DMS53 (cell line): ENCODE data around the gene CDCA8.
A peak's percentile ranks its signal among the peaks of the same experiment; 100 is the strongest.
"Not testable (repeated sequence)": the region's sequence is repeated elsewhere in the genome, so short reads cannot be mapped to it uniquely, and the experiment has no call there.

Source experiments
- DNase-seq: peaks from one replicate; lab custom pipeline; 2025; lab: John Stamatoyannopoulos, UW

CDCA8 gene

DNA sequence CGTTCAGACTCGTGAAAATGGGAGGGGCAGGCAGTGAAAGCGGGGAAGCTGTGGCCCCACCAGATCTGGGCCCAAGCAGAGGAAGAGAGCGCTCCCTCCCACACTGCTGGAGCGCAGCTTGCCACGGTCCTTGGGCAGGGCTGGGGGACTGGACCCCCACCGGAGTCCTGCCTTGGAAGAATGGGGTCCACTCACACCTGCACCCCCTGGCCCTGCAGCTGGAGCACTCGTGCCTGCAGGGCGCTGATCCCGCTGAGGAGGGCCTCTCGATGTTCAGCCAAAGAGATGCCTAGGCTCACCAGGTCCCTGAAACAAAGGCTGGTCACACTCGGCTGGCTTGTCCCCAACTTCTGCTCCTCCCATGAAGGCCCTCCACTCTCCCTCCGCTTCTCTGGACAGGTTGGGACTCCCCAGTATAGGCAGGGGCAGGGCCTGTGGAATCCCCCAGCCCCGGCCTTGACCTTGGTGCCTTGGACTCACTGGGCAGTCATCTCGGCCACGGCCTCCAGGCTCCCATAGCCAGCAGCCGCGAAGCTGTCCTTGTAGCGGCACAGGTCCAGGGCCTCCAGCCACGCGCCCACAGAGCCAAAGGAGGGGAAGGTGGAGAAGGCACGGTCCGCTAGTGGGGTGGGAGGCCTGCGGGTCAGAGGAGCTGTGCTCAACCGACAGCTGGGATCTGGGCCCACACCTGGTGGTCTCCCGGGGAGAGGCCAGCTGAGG, 26.0 kb downstream of the CDCA8 start:
- no peak for DNase-seq

DNA sequence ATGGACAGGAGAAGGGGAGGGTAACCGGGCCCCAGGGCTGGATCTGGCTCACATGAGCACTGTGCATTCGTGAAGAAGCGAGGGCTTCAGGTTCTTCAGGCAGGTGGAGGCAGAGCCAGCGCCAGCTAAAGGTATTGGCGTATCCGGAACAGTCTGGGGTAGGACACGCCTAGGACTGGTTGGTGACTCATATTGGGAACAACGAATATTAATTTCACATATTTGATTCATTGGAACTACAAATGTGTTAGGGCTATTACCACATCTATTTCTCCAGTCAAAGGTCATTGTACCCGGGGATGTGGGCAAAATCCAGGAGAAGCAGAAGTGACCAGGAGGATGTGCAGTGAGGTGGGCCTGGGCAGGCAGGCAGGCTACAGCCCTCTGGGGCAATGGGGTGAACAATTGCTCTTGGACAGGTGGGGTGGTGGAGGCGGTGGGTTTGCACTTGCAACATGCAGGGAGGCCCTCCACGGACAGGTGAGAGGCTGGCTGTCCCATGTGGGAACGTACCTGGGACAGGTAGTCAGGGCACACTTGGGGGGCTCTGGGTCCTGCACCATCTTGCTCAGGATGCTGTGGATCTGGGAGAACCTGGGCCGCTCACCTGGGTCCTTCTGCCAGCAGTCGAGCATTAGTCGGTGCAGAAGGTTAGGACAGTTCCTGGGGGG, 26.7 kb downstream of the CDCA8 start:
- DNase-seq: no peak

DNA sequence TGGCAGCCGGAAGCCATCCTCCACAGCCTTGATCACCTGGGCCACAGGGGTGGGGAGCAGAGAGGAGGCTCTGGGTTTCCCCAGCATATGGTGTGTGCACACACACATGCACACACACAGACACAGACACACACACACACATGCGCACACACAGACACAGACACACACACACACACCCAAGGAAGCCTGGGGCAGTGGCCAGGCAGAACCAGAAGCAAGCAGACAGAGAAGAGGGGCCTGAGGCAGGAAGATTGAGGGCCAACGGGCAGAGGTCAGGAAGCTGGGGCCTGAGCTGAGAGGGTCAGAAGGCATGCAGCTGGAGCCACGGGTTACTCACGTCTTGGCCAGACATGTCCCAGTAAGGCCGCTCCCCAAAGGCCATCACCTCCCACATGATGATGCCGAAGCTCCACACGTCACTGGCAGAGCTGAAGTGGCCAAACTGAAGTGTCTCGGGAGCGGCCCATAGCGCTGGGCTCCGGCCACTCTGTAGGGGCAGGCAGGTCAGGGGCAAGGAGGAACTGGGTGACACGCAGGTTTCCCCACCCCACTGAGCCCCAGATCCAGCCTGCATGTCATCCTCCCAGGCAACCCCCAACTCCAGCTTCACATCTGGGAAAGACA, 27.4 kb downstream of the CDCA8 start:
- DNase-seq: no peak

DNA sequence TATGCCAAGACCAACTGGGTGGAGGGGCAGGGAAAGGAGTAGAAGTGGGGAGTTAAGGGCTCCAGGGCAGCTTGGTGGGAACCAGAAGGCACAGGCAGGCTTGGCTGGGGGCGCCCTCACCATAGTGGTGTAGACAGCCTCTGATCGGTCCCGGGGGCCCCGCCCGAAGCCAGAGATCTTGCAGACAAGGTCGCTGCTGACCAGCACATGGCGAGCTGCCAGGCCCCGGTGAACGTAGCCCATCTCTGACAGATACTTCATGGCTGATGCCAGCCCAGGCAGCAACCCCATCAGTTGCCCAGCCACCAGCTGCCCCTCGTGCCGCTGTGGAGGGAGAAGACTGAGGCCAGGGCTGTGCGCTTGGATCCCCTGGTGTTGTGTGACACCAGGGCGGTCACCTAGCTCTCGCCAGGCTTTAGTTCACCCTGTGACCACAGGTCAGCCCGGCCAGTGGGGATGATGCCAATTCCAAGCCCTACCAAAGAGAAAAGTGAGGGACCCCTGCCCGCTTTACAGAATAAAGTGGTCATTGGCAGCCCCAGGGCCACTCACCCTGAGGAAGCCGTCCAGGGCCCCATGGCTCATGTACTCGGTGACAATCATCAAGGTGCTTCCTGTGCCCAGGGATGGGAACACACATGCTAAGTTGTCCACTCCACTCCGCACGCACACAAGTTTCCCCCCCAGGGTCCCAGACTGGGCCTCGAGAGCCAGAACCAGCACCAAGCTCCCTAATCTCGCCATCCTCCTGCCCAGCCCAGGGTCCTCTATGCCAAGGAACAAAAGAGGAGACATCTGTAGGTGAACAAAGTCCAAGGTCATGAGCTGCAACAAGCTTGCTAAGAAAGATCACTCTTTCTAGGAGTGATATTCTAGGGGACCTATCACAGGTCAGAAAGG, 28.2 kb downstream of the CDCA8 start:
- no peak for DNase-seq

DNA sequence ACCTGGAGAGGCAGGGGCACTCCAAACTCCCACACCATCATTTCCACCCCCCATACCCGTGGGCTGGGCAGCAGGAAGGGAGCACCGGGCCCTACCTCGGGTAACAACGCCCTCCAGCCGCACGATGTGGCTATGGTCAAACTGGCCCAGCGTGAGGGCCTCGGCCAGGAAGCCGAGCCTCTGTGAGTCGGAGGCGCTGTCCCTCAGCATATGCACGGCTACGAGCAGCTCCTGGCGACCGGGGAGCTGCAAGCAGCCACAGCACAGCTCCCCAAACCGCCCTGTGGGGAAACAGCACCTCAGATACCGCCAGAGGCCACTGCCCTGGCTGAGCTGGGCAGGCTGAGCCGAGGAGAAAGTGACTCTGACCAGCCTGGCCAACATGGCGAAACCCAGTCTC, 29.2 kb downstream of the CDCA8 start:
- no peak for DNase-seq

DNA sequence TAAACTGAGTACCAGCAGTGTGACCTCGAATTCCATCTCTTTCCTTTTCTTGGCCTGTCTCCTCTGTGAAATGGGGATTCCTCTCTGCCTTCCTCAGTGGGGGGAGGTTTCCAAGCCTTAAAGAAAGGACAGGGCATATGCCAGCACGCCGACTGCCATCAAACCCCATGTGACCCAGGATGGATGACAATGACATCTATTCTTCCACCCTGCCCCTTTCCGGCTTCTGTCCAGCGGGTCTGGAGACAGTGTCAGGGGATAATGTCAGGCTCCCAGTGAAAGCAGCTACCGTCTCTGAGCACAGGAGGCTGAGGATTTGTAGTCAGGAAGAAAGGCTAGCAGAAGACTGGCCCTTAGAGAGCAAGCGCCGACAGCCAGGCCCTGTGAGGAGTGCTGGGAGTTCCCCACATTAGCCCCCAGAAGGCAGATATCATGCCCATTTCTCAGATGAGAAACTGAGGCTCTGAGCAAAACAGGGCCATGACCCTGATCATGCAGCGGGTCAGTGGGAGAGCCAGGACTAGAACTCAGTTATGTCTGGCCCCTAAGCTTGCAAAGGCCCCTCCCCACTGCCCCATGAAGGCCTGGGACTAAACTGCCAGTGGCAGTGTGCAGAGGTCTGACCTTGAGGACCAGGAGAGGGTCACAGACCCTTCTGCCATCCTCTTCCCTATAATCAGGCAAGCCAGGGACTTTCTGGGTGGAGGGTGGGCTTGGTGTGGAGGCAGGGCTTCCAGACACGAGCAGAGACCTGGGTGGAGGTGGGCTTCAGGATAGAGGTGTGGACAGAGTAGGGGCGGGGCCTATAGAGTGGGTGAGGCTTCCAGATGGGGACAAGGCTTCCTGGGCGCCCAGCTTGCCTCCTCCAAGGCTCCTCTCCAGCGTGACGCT, 30.1 kb downstream of the CDCA8 start:
- DNase-seq: no peak

DNA sequence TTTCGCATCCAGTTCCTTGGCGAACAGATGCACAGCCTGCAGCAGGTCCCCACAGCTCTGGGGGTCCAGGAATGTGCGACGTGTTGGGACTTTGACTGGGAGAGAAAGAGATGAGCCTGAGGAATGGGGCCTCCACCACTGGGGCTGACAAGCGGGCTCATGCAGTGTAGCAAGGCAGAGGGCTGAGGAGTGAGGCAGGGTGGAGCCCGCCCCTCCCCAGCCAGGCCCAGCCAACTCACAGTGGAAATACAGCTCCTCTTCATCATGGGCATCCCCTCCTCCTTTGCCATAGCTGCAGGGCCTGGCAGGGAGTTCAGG, 30.7 kb downstream of the CDCA8 start:
- no peak for DNase-seq

DNA sequence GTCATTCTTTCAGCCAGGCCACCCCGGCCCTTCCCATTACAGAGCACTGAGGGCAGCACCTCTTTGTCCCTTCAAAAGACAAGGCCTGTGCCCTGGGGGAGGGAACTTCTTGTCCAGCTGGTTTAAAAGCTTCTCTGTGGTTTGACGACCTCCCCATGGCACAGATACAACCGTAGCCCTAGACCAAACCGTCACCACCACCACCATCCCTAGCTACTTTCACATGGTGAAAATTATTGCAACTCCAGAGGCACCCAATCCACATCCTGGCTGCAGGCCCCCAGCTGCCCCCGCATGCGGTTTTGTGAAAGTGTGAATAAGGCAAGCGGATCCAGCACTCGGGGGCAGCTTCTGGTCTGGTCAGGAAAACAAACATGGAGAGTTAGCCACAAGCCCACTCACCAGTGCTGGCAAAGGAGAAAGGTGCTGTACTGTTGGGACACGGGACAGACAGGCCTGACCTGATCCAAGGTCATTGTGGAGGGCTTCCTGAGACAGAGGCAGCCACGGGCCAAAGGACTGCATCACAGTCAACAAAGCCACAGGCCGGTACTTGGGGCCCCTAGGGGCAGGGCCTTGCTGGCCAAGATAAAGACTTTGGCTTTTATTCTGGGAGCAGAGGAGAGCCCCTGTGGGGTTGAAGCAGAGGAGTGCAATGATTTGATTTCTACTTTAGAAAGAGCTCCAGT, 31.2 kb downstream of the CDCA8 start:
- DNase-seq: no peak

DNA sequence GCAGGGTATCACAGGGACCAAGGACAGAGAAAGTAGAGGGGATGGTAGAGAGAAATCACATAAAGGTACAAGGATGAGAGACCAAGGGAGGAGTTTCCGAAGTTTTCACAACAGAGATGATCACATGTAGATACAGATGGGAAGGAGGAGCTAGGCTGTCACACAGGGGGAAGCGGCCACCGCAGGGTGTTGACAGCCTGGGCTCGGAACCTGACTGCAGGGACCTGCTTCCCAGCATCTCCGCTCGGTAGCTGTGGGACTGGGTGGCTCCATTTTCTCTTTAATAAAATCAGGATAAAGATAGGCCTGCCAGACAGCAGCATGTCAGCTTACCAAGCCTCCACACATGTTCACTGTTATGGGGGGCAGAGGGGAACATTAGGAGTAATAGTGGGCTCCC, 32.3 kb downstream of the CDCA8 start:
- DNase-seq: no peak

DNA sequence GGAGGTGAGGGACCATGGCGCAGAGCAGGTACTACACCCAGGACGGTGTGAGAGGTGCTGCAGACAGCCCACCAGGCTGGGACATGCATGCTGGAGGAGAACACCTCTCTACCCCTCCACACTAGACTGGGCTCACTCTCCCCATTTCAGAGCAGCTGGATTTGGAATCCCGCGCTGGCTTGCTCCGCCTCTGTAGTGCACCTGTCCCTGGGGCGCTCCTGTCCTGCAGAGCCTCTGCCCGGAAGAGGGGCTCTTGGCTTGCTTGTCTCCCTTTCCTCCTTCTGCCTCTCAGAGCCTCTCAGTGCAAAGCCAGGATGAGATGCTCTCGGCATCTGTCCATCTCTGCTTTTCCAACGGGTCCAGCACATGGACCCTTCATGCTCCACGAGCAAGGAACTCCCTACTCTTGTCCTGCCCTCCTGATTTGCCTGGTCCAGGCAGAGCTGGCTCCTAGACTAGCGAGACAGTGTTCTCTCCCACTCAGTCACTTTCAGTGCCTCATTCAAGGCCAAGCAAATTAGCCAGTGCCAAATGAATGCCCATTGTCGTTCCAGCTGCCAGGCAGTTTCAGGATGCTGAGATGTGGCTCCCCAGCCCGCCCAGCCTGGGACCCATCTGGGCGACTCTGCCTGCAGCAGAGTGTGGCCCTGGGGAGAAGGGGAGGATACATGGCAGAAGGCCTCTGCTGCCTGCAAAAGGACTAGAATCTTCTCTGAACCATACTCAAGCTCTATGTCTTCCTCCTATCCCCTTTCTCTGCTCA, 33.7 kb downstream of the CDCA8 start:
- DNase-seq: no peak

DNA sequence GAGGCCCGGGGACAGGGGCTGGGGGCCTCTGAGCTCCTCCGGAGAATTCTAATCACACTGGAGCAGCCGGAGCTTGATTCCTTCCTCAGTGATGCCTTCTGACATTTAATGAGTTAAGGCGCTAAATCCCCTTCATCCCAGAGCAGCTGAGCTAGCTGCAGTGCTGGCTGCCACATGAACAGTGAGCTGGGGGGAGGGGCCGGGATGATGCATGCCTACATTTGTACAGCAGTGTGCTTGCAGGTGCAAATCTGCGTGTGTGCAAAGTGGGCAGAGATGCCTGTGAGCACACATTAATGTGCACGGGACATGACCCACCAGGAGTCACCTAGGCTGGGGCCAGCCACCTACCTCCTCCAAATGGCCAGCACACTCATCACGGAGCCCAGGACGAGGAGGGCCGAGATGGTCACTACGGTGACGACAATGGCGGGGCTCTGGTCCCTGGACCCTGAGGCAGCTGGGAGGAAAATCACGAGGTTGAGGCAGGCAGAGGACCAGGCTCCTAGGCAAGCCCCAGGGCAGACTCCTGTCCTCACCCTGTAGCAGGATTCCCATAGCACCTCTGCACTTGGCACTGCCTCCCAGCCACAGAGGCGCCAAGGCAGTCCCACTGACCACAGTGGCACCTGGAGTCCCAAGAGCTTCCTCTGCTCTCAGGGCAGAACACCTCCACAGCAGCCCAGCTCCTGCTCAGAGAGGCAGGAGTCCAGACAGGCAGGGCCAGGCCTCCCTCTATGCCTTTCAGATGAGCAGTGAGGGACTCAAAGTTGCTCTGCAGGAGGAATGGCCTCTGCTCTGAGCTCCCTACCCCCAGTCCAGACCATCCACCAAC, 34.7 kb downstream of the CDCA8 start:
- no peak for DNase-seq

DNA sequence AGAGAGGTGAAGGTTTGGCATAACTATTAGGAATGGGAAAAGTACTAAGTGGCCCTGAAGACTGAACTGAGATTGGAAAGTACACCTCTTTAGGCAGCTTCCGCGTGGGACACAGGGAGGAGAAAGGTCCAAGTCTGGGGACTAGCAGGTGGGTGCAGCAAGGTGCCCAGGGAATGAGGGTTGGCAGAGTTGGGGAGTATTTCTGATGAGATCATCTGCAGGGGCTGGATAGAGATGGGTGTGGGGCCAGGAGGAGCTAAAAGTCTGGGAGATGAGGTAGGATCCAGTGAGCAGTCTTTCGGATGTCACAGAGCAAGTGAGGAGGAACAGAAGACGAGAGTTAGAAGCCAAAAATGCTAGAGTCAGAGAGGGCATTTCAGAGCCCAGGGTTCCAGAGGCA, 36.1 kb downstream of the CDCA8 start:
- DNase-seq: no peak

DNA sequence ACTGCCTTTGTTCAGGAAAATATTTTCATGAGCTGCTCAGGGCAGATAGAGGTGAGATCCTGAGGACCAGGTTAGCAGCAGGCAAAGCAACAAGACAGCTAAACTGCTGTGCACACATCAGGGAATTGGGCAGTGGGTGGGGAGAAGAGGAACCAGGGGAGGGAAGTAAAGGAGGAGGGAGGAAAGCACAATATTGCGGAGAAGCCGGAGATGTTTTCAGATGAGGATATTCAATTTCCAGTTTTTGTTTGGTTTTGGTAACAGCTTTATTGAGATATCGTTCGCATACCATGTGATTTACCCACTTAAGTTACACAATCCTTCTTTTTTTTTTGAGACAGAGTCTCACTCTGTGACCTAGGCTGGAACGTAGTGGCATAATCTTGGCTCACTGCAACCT, 38.1 kb downstream of the CDCA8 start:
- DNase-seq: no peak

DNA sequence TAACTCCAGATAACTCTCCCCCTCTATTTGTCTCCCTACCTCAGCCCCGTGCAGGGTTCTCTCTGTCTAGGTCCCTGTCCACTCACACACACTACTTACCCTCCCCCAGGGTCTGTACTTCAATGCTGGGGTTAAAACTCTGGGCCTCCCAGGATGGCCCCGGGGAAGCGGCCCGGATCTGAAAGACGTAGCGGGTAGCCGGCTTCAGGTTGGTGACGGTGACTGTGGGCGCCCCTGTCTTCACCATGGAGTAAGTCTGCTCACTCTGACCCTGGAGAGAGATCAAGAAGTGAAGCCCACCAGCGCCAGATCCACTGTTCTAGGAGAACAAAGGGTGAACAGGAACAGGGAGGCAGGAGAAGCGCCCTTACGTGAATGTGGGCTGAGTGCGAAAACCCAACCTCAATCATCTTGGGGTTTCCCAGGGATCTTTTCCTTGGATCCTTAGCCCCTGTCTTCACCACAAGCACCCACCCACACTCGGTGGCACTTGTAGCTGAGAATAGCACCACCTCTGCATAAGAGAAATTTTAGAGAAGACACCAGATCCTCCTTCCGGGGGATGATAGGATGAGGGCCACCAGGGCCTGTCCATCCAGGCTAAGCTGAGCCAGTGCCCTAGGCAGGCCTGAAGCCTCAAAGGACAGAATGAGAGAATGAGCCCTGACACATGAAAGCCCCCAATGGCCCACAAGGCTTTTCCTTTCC, 39.1 kb downstream of the CDCA8 start:
- no peak for DNase-seq

DNA sequence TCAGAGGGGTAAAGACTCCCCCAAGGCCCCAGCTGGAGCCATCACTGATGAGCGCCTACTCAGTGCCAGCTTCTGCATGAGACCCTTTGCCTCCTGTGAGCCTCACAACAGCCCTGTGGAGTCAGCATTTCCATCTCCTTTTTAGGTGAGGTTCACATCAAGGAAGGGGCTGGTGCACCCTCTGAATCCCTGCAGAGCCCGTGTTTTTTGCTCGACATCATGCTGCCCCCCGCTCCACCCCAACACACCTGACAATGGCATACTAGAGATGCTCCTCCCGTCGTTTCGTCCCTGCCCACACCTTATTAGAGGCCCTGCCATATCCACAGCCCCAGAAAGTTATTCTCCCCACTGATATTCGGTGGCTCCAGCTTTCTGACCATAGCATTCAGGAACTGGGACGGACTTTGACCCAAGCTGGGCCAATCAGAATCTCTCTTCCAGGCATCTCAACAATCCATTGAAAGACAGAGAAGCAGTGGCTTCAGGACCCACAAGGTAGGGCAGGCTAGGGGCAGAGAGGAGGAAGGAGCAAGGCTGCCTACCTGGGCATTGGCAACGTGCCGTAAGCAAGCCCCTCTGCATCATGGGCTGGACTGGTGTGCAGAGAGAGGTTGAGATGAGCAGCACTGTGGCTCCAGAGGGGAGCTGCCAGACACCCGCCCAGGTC, 39.9 kb downstream of the CDCA8 start:
- peak; percentile 47 for DNase-seq

DNA sequence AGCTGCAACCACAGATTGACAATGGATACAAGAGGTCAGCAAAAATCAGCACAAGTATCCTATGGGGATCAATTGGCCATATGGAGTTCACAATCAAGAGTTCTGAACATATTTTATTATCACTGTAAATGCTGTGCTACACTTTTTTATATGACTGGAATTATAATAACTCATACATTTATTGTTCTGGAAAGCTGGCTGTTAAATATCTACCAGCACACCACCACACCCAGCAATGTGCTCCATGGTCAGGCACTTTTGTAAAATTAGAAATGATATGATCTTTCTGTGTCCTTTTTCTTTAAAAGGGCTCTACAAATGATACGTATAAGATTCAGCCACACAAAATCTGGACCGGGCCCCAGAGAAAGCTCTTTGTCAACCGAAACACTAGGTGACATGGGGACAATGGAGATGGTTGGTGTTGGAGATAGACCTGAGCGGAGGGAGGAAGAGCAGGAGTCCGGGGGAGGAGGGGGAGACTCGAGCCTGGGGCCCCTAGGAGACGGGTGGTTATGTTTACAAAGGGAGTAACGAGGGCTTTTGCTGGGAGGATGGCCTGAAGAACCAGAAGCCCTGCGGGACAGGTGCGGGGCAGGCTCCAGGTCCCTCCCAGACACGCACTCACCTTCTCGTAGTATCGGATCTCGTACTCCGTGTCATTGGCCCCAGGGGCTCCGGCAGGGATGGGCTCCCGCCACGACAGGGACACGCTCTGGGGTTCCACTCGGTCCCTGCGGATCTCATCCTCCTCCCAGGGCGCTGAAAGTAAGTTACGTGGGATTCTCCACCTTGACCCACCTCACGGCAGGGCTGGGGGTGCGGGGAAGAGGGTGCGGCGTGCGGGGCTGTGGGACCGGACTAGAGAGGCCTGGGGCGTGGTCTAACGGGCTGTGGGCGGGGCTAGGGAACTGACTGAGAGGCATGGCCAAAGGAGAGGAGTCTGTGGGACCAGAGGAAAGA, 42.6 kb downstream of the CDCA8 start:
- no peak for DNase-seq

DNA sequence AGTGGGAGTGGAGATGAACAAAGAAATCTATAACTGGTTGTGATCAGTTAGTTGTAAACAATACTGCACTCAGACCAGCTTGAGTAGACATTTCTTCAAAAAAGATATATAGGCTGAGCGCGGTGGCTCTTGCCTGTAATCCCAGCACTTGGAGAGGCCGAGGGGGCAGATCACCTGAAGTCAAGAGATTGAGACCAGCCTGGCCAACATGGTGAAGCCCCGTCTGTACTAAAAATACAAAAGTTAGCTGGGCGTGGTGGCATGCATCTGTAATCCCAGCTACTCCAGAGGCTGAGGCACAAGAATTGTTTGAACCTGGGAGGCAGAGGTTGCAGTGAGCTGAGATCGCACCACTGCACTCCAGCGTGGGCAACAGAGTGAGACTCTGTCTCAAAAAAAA, 45.7 kb downstream of the CDCA8 start:
- not testable (repeated sequence) for DNase-seq
